Gastroesophageal sphincter (tissue), 4 donors: ENCODE data around the gene RANBP1. TPM values are rescaled to one million over a fixed set of nuclear protein-coding genes. Genes with fewer than 3 reads are reported as not detected.

Experiments
- ATAC-seq: fragments of 150-250 bp; one replicate; pipeline ENCODE4 v1.9.1; 2016; ENCODE audit warnings: mild to moderate bottlenecking, moderate library complexity
- H3K27ac ChIP-seq, 4 donors: fragments of 200-600 bp; sonication (generic) in 3 of 4; 1 replicate in 3 of 4; 2 replicates in 1 of 4; pipeline ENCODE4 v1.5.1; 2016 to 2019
- H3K27me3 ChIP-seq: fragments of 200-600 bp; sonication (generic); one replicate; pipeline ENCODE4 v1.5.1; 2019
- H3K36me3 ChIP-seq, 2 donors: fragments of 200-600 bp; sonication (generic); one replicate each; pipeline ENCODE4 v1.5.1; 2019; ENCODE audit warnings: control low read depth in 1 of 2
- H3K4me1 ChIP-seq, 3 donors: fragments of 200-600 bp; sonication (generic); 1 replicate in 2 of 3; 2 replicates in 1 of 3; pipeline ENCODE4 v1.5.1; 2016 to 2019; ENCODE audit warnings: control low read depth in 2 of 3
- H3K4me3 ChIP-seq, 2 donors: fragments of 200-600 bp; sonication (generic); one replicate each; pipeline ENCODE4 v1.5.1; 2019; ENCODE audit warnings: mild to moderate bottlenecking in 1 of 2, moderate library complexity in 1 of 2
- H3K9me3 ChIP-seq, 3 donors: fragments of 200-600 bp; sonication (generic); one replicate each; pipeline ENCODE4 v1.5.1; 2017 to 2019; ENCODE audit warnings: control low read depth in 2 of 3
- EP300 ChIP-seq: sonication (generic); formaldehyde crosslinking; IDR thresholded peaks from one replicate; pipeline ENCODE4 v1.6.1; 2017; ENCODE audit warnings: antibody characterized with exemption, mild to moderate bottlenecking
- POLR2A ChIP-seq, 2 donors: fragments of 450-650 bp; IDR thresholded peaks; one replicate each; pipeline ENCODE4 v1.6.1; 2017; ENCODE audit warnings: antibody characterized with exemption in 2 of 2, mild to moderate bottlenecking in 2 of 2, moderate library complexity in 1 of 2
- POLR2AphosphoS5 ChIP-seq: sonication (generic); formaldehyde crosslinking; IDR thresholded peaks from one replicate; pipeline ENCODE4 v1.6.1; 2017; ENCODE audit warnings: antibody characterized with exemption
- WGBS, 2 donors: methylation state at CpG; one replicate each; pipeline ENCODE4 v1.1.5; 2018; ENCODE audit warnings: low coverage in 1 of 2; 5-methylcytosine and 5-hydroxymethylcytosine counted together
- total RNA-seq, 4 donors: library from RNA; depleted of rRNA; stranded (reverse); fragments of >200 nt; gene quantifications; one replicate each; pipeline ENCODE4 v1.1.0, GENCODE V29; 2016
- TF ChIP-seq, protein P1 (sequence below), 4 experiments: fragments of 200-600 bp in 2 of 4; fragments of 450-650 bp in 2 of 4; sonication (generic) in 1 of 4; IDR thresholded peaks; one replicate each; pipeline ENCODE4 v1.5.1; 2017 to 2019; ENCODE audit warnings: antibody characterized with exemption in 4 of 4, mild to moderate bottlenecking in 2 of 4, moderate library complexity in 2 of 4

Gene RANBP1
- total RNA-seq, 4 donors from 2014 or later, result 115 to 162 (median 158) TPM

- no peaks in the 10 kb centered on the region for H3K9me3 ChIP-seq
- no peak for ATAC-seq
- WGBS, 2 donors, result no CpG with 5 or more reads among the region's 22 CpGs
- peaks cover 0 to 25% (median 17%) of the 10 kb centered on the region in 3 donors for H3K4me1 ChIP-seq
- no peak overlapping the region for H3K4me3 ChIP-seq
- TF ChIP-seq EP300 (no peak), POLR2AphosphoS5 (no peak), POLR2A (IDR thresholded peaks at IDR 0.05) (no peak)
- TF ChIP-seq, protein P1, sequence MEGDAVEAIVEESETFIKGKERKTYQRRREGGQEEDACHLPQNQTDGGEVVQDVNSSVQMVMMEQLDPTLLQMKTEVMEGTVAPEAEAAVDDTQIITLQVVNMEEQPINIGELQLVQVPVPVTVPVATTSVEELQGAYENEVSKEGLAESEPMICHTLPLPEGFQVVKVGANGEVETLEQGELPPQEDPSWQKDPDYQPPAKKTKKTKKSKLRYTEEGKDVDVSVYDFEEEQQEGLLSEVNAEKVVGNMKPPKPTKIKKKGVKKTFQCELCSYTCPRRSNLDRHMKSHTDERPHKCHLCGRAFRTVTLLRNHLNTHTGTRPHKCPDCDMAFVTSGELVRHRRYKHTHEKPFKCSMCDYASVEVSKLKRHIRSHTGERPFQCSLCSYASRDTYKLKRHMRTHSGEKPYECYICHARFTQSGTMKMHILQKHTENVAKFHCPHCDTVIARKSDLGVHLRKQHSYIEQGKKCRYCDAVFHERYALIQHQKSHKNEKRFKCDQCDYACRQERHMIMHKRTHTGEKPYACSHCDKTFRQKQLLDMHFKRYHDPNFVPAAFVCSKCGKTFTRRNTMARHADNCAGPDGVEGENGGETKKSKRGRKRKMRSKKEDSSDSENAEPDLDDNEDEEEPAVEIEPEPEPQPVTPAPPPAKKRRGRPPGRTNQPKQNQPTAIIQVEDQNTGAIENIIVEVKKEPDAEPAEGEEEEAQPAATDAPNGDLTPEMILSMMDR (IDR thresholded peaks at IDR 0.05), result no peak
- H3K27me3 ChIP-seq, result no peaks in the 10 kb centered on the region
- no peak overlapping the region for H3K27ac ChIP-seq
- H3K36me3 ChIP-seq, result peaks cover 0 to 67% of the 10 kb centered on the region in 2 donors
Measured at GRCh38 chr22:20141186-20142077, 25.5 kb downstream of the RANBP1 start.

- Histone ChIP-seq H3K9me3 (no peaks in the 10 kb centered on the region), H3K36me3 (peaks cover 0 to 76% of the 10 kb centered on the region in 2 donors), H3K4me1 (peaks cover 0 to 9% (median 2%) of the 10 kb centered on the region in 3 donors), H3K27me3 (no peaks in the 10 kb centered on the region), H3K4me3 (no peak overlapping the region), H3K27ac (no peak overlapping the region)
- 100% methylated on average over 1 of the region's 65 CpGs; no CpG with 5 or more reads in 1 of the 2 donors for WGBS, 2 donors
- TF ChIP-seq POLR2AphosphoS5 (no peak), EP300 (no peak)
- TF ChIP-seq, protein P1 (IDR thresholded peaks at IDR 0.05), result no peak
- no peak for ATAC-seq
Measured at GRCh38 chr22:20142711-20143621, 27.1 kb downstream of the RANBP1 start.

DNA sequence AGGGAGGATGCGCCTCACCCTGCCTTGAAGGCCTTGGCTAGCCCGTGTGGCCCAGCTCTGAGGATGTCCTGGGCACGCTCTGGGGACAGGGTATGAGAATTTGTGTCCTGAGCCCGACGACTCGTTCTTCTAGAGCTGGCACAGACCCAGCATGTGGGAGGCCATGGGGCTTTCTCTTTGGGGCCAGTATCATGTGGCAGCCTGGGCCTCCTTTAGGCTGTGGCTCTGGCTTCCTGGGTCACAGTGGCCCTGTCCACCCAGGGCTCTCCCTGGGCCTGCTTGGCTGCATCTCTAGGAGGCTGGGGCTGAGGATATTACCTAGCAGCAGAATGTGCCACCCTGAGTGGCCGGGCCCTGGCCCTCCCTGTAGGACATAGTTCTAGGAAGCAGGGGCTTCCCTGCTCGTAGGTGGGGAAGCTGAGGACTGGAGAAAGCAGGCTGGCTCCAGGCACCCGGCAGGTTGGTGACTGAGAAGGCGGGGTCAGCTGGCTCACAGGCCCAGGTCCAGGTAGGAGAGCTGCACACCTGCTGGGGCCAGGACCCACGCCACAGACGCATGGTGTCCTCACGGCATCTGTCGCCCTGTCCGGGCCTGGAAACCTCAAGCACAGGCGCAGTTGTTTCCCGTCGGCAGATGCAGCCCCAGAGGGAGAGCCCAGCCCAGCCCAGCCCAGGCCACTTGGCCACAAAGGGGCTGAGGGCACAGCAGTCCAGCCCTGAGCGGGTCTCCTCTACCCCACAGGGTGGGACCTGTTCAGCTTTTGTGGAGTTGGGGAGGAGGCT, 28.2 kb downstream of the RANBP1 start:
- no CpG with 5 or more reads among the region's 19 CpGs for WGBS, 2 donors
- H3K36me3 ChIP-seq, result peaks cover 0 to 75% of the 10 kb centered on the region in 2 donors
- no peak overlapping the region for H3K4me3 ChIP-seq
- no peak for ATAC-seq
- H3K4me1 ChIP-seq, result no peaks in the 10 kb centered on the region
- TF ChIP-seq POLR2AphosphoS5 (no peak), POLR2A (IDR thresholded peaks at IDR 0.05) (no peak), EP300 (no peak)
- TF ChIP-seq, protein P1 (IDR thresholded peaks at IDR 0.05), result no peak
- H3K27ac ChIP-seq, result no peak overlapping the region
- no peaks in the 10 kb centered on the region for H3K27me3 ChIP-seq
- no peaks in the 10 kb centered on the region for H3K9me3 ChIP-seq

DNA sequence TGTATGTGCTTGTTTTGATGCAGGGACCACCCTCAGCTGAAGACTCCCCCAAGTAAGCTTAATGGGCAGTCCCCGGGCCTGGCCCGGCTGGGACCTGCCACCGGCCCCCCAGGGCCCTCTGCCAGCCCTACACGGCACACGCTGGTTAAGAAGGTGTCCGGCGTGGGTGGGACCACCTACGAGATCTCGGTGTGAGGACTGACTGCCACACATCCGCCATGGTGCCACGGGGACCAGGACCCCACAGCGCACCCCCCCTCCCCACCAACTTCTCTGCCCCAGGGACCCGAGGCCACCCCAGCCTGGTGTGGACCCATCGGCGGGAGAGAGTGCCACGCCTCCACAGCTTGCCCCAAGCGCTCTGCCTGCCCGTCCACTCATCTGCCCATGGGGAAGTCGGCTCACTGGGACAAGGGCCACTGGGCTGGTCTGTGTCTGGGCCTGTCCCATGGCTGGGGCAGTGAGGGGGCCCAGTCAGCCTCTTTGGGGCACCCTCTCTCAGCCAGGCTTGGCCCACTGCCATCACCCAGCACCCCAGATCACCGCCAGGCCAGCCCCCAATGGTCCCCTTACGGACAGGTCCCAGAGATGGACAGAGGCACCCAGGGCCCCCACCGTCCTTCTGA, 29.4 kb downstream of the RANBP1 start:
- TF ChIP-seq POLR2AphosphoS5 (no peak), POLR2A (IDR thresholded peaks at IDR 0.05) (no peak), EP300 (no peak)
- TF ChIP-seq, protein P1 (IDR thresholded peaks at IDR 0.05), result no peak
- Histone ChIP-seq H3K27ac (no peak overlapping the region), H3K27me3 (no peaks in the 10 kb centered on the region), H3K9me3 (no peaks in the 10 kb centered on the region), H3K36me3 (peaks cover 0 to 62% of the 10 kb centered on the region in 2 donors), H3K4me1 (no peaks in the 10 kb centered on the region), H3K4me3 (no peak overlapping the region)
- WGBS, 2 donors, result no CpG with 5 or more reads among the region's 22 CpGs
- no peak for ATAC-seq
